Lower lobe of right lung (tissue), 2 donors: ENCODE measurements around the gene CALHM4. TPM values are rescaled to one million over a fixed set of nuclear protein-coding genes. Genes with fewer than 3 reads are reported as not detected.
A peak's percentile ranks its signal among the peaks of the same experiment; 100 is the strongest.

Experiments used
- ATAC-seq, 2 donors: fragments of 200-7000 bp; cut with Tn5 transposase; one replicate each; pipeline ENCODE4 v1.9.1; 2020 to 2022; ENCODE audit warnings: mild to moderate bottlenecking in 2 of 2, moderate library complexity in 2 of 2
- DNase-seq: peaks from one replicate; pipeline ENCODE4 v3.0.0-alpha.2; 2020
- H3K27ac ChIP-seq: fragments of 200-600 bp; one replicate; pipeline ENCODE4 v1.8.0; 2022
- H3K27me3 ChIP-seq: fragments of 200-600 bp; one replicate; pipeline ENCODE4 v1.8.0; 2022; ENCODE audit warnings: low read depth
- H3K36me3 ChIP-seq: fragments of 200-600 bp; one replicate; pipeline ENCODE4 v1.8.0; 2022; ENCODE audit warnings: mild to moderate bottlenecking
- H3K4me1 ChIP-seq: fragments of 200-600 bp; one replicate; pipeline ENCODE4 v1.8.0; 2022
- H3K4me3 ChIP-seq: fragments of 200-600 bp; one replicate; pipeline ENCODE4 v1.8.0; 2022; ENCODE audit warnings: mild to moderate bottlenecking
- H3K9me3 ChIP-seq: fragments of 200-600 bp; one replicate; pipeline ENCODE4 v1.8.0; 2022
- CTCF ChIP-seq: fragments of 200-600 bp; IDR thresholded peaks from one replicate; pipeline ENCODE4 v1.8.0; 2022; ENCODE audit warnings: antibody characterized with exemption, mild to moderate bottlenecking
- intact Hi-C: fragments of 100-400 bp; cut with DNase I; formaldehyde crosslinking; loops from one replicate; pipeline ENCODE4 v1.11.0; 2022
- long read RNA-seq: library from polyadenylated mRNA; unstranded; transcript quantifications from one replicate; pipeline ENCODE4 v2.0.0, GENCODE V29; 2021
- total RNA-seq: library from RNA; stranded (reverse); fragmentation: NEBNext Ultra II Directional; extraction: Animal tissue kit (Norgen Biotek cat#: 25700); gene quantifications from one replicate; pipeline ENCODE4 v1.2.1, GENCODE V29; 2021
- donor health status: DM: no; HTN: yes; CAD: no; lungs with severe emphysema.

Gene CALHM4
- not detected for total RNA-seq
- long read RNA-seq: 0 reads

GRCh38 chr6:116553451-116553850 is at the start of gene CALHM4:
CALHM4 (plus strand) TSS chr6:116553751; CDS start chr6:116553794, 43 bp downstream.
- intact Hi-C loops: no loop called here
- no peaks in the 10 kb centered on the region for H3K9me3 ChIP-seq
- ATAC-seq: no peak
- no peak for TF ChIP-seq CTCF
- no peak for DNase-seq
- no peaks in the 10 kb centered on the region for H3K27me3 ChIP-seq
- no peak within 1 kb of the TSS for H3K27ac ChIP-seq
- H3K4me3 ChIP-seq: no peak within 1 kb of the TSS
- H3K4me1 ChIP-seq: no peaks in the 10 kb centered on the region
- no peaks in the 10 kb centered on the region for H3K36me3 ChIP-seq

GRCh38 chr6:116507324-116507723 is 46.2 kb upstream of the CALHM4 start:
- no peak overlapping the region for H3K27ac ChIP-seq
- ATAC-seq (no peak), DNase-seq (no peak)
- H3K4me3 ChIP-seq: no peak overlapping the region
- H3K27me3 ChIP-seq: no peaks in the 10 kb centered on the region
- intact Hi-C loops: no loop called here
- H3K36me3 ChIP-seq: no peaks in the 10 kb centered on the region
- H3K9me3 ChIP-seq: no peaks in the 10 kb centered on the region
- H3K4me1 ChIP-seq: no peaks in the 10 kb centered on the region
- no peak for TF ChIP-seq CTCF

- Histone ChIP-seq H3K4me1 (peaks cover 10% of the 10 kb centered on the region), H3K27ac (no peak overlapping the region), H3K4me3 (no peak overlapping the region), H3K9me3 (no peaks in the 10 kb centered on the region), H3K27me3 (no peaks in the 10 kb centered on the region), H3K36me3 (no peaks in the 10 kb centered on the region)
- DNase-seq: no peak
- no peak for TF ChIP-seq CTCF
- no peak for ATAC-seq
- intact Hi-C loops: no loop called here
Observed at GRCh38 chr6:116508527-116508926, 45.0 kb upstream of the CALHM4 start.

GRCh38 chr6:116511424-116512110 is 42.0 kb upstream of the CALHM4 start, which contains the start of gene CALHM5:
CALHM5 (plus strand) TSS chr6:116511639; CDS start chr6:116511697, 58 bp downstream.
- intact Hi-C loops: no loop called here
- H3K27ac ChIP-seq: peak within 1 kb of the TSS; percentile 77
- ATAC-seq: peak; percentile 76 to 86
- H3K4me1 ChIP-seq: peaks cover 16% of the 10 kb centered on the region
- TF ChIP-seq CTCF: peak; percentile 65
- H3K27me3 ChIP-seq: no peaks in the 10 kb centered on the region
- no peaks in the 10 kb centered on the region for H3K9me3 ChIP-seq
- DNase-seq: no peak
- peak within 1 kb of the TSS; percentile 45 for H3K4me3 ChIP-seq
- peaks cover 6% of the 10 kb centered on the region for H3K36me3 ChIP-seq

- no peak for TF ChIP-seq CTCF
- intact Hi-C loops: no loop called here
- Histone ChIP-seq H3K4me3 (peak overlapping the region; percentile 45), H3K27me3 (no peaks in the 10 kb centered on the region), H3K4me1 (peaks cover 16% of the 10 kb centered on the region), H3K9me3 (no peaks in the 10 kb centered on the region), H3K27ac (peak overlapping the region; percentile 77), H3K36me3 (peaks cover 6% of the 10 kb centered on the region)
- DNase-seq (no peak), ATAC-seq (no peak)
Observed at GRCh38 chr6:116512111-116512559, 41.4 kb upstream of the CALHM4 start.
